Thymus (tissue), 11 donors: ENCODE measurements around the gene CIC. TPM values are rescaled to one million over a fixed set of nuclear protein-coding genes. Genes with fewer than 3 reads are reported as not detected.
"Not testable (repeated sequence)": the region's sequence is repeated elsewhere in the genome, so short reads cannot be mapped to it uniquely, and the experiment has no call there.

ENCODE experiments used
- DNase-seq, 9 donors: peaks; one replicate each; pipeline ENCODE4 v3.0.0-alpha.2; 2013; ENCODE audit warnings: low spot score in 9 of 9, low read depth in 6 of 9, missing footprints in 1 of 9
- H3K27ac ChIP-seq, 2 donors: one replicate each; pipeline ENCODE4 v1.5.1; 2013; ENCODE audit warnings: control low read depth in 1 of 2, low read depth in 1 of 2, low read length in 1 of 2, mild to moderate bottlenecking in 1 of 2, moderate library complexity in 1 of 2
- H3K27me3 ChIP-seq, 2 donors: one replicate each; pipeline ENCODE4 v1.5.1; 2013; ENCODE audit warnings: low read length in 1 of 2; ENCODE audit not compliant: control insufficient read depth in 2 of 2, insufficient read depth in 1 of 2
- H3K36me3 ChIP-seq, 2 donors: one replicate each; pipeline ENCODE4 v1.5.1; 2013; ENCODE audit warnings: low read length in 1 of 2, mild to moderate bottlenecking in 1 of 2, moderate library complexity in 1 of 2; ENCODE audit not compliant: control insufficient read depth in 2 of 2, insufficient read depth in 2 of 2
- H3K4me1 ChIP-seq, 2 donors: one replicate each; pipeline ENCODE4 v1.5.1; 2013; ENCODE audit warnings: low read length in 2 of 2; ENCODE audit not compliant: control insufficient read depth in 2 of 2, insufficient read depth in 2 of 2
- H3K4me3 ChIP-seq, 2 donors: one replicate each; pipeline ENCODE4 v1.5.1; 2013; ENCODE audit warnings: low read length in 2 of 2, control low read depth in 1 of 2, mild to moderate bottlenecking in 1 of 2
- H3K9me3 ChIP-seq, 2 donors: one replicate each; pipeline ENCODE4 v1.5.1; 2013; ENCODE audit warnings: low read length in 1 of 2, mild to moderate bottlenecking in 1 of 2; ENCODE audit not compliant: control insufficient read depth in 2 of 2, insufficient read depth in 1 of 2
- WGBS: extraction: QIAGEN DNeasy Blood & Tissue Kit; methylation state at CpG from one replicate; pipeline ENCODE4 v1.1.7; 2013; 5-methylcytosine and 5-hydroxymethylcytosine counted together
- polyA plus RNA-seq: library from polyadenylated mRNA; stranded (reverse); fragments of 200-250 nt; gene quantifications from one replicate; pipeline ENCODE4 v1.2.3, GENCODE V29; 2013
- total RNA-seq: library from RNA; stranded (reverse); fragments of 120-200 nt; gene quantifications from one replicate; pipeline ENCODE4 v1.2.4, GENCODE V29; 2013
- donor health status: healthy.

The CIC gene
- total and polyA plus RNA-seq, 2 donors = 8.3 to 52.2 TPM

DNA sequence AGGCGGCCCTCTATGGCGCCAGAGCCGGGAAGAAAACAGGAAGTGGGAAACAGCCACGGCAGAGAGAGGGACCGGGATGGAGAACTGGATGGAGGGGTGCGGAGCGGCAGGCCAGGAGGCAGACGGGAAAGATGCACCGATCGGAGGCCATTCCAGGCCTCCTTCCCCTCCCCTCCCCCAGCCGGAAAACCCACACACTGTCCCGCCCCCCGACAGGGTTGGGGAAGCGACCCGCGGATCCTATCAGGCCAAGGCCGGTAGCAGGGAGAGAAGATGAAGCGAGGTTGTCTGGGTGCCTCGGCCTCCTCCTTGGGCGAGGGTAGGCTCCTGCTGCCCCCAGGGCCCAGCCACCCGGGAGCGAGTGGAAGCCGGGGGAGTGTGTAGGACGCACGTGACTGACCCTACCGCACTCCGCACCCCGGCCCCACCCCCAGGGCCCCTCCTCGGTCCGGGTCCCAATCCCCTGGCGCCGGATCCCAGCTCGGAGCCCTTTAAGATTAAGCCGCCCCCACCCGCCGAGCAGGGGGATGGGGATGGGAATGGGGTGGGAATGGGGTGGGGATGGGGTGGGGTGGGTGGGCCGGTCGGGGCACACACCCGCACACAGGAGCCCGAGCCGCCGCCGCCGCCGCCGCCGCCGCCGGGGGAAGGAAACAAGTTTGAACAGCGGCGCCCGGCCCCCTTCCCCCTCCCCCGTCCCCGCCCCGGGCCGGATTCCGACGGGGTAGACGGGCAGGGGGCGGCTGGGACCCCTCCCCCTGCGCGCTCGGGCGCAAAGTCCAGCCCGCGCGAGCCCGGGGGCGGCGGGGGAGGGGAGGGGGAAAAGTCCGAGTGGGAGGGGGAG, 15.6 kb upstream of the CIC start:
- WGBS = under 1% methylated on average over 70 of the region's 71 CpGs
- H3K27ac ChIP-seq = peak overlapping the region; percentile 96
- peaks cover 12 to 18% of the 10 kb centered on the region in 2 donors for H3K36me3 ChIP-seq
- peak in 2 of 9 donors; percentile 44 to 53 for DNase-seq
- no peaks in the 10 kb centered on the region for H3K9me3 ChIP-seq
- peaks cover 27 to 49% of the 10 kb centered on the region in 2 donors for H3K4me1 ChIP-seq
- H3K27me3 ChIP-seq = peaks cover 7 to 22% of the 10 kb centered on the region in 2 donors
- peak overlapping the region; percentile 78 to 92 for H3K4me3 ChIP-seq

DNA sequence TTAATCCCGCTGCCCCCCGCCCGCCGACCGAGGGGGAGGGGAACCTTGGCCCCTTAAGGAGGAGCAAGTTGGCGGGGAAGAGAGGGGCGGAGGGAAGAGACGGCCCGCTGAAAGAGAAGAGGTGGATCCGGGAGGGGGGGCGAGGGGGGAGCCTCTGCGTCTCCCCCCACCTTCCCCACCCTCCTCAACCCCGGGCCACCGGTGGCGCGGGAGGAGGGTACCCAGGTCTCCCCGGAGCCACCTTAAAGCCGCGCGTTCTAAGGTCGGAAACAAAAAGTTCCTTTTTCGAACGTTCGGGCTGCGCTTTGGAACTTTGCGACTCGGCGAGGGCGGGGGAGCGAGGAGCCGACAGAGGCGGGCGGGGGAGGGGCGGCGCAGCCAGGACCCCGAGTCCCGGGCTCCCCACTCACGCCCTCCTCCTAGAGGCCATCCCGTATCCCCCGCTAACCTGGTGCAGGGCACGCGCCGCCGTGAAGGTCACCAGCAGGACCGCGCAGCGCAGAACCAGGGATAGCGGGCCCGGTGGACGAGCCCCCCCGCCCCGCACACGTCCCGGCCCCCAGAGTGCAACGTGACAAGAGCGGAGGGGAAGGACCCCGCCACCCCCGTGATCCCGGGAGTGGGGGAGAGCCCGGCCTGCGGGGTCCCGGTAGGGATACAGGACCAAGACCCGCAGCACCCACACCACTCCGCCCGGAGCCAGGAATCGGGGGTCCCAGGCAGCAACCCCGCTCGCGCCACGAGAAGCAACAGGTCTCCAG, 14.8 kb upstream of the CIC start:
- Histone ChIP-seq H3K4me3 (peak overlapping the region; percentile 78 to 92), H3K4me1 (peaks cover 27 to 49% of the 10 kb centered on the region in 2 donors), H3K27ac (peak overlapping the region; percentile 96), H3K9me3 (no peaks in the 10 kb centered on the region), H3K27me3 (peaks cover 7 to 22% of the 10 kb centered on the region in 2 donors), H3K36me3 (peaks cover 3 to 10% of the 10 kb centered on the region in 2 donors)
- DNase-seq = peak in 7 of 9 donors; percentile 66 to 96 (median 85)
- under 1% methylated on average over 68 of the region's 70 CpGs for WGBS

DNA sequence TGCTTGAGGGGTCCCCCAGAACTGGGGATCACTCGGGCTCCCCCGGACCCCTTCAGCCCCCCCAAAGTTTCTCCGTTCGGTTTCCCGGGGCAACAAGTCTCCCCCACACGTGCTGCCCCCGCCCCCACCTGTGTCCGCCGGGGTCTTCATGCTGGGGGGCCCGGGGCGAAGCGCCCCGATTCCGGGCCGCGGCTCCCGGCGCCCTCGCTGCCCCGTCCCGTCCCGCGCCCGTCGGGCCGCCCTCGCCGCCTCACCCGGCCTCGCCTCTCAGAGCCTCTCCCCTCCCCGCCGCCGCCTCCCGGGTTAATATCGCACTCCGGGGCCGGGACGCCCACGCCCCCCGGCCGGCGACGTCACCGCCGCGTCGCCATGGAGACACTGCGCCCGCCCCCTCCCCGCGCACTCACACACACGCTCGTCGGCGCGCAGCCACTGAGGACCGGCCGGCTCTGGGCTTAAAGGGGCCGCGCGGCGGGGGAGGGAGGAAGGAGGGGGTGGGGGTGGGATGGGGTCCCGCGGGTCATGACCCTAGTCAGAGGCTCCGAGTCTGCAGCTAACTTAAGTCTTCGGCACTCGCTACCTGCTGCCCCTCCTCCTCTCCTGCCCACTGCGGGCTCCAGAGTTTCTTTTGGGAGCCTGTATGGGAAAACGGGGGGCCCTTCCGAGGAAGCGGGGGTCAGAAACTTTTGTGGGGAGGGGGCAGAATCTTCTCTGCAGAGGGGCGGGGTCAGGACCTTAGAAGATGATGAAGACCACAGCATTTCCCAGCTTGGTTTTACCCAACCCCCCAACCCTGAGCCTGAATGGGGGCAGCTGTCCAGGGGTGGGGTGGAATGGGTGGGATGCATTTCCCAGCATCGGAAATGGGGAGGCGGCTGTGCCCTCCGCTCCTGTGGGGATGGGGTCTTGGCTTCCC, 13.9 kb upstream of the CIC start, which contains the start of gene ERF:
Gene ERF, minus strand, starts transcription at position 279 of the 916 bp plus-strand sequence. Its CDS starts 129 bp downstream, at position 150.
- H3K27ac ChIP-seq = peak within 1 kb of the TSS; percentile 96
- peaks cover 0 to 3% of the 10 kb centered on the region in 2 donors for H3K36me3 ChIP-seq
- H3K9me3 ChIP-seq = no peaks in the 10 kb centered on the region
- peaks cover 7 to 22% of the 10 kb centered on the region in 2 donors for H3K27me3 ChIP-seq
- WGBS = under 1% methylated on average over 75 of the region's 75 CpGs
- H3K4me1 ChIP-seq = peaks cover 27 to 44% of the 10 kb centered on the region in 2 donors
- H3K4me3 ChIP-seq = peak within 1 kb of the TSS; percentile 78 to 92
- DNase-seq = peak in 8 of 9 donors; percentile 81 to 95 (median 89)

GRCh38 chr19:42255766-42256745, 13.0 kb upstream of the CIC start:
- Histone ChIP-seq H3K27ac (peak overlapping the region; percentile 36 to 66), H3K4me1 (peaks cover 26 to 35% of the 10 kb centered on the region in 2 donors), H3K36me3 (no peaks in the 10 kb centered on the region), H3K27me3 (peaks cover 7 to 22% of the 10 kb centered on the region in 2 donors), H3K4me3 (peak overlapping the region; percentile 51 to 78), H3K9me3 (no peaks in the 10 kb centered on the region)
- peak in 1 of 9 donors; percentile 51 for DNase-seq
- WGBS = 18% methylated on average over 38 of the region's 38 CpGs

DNA sequence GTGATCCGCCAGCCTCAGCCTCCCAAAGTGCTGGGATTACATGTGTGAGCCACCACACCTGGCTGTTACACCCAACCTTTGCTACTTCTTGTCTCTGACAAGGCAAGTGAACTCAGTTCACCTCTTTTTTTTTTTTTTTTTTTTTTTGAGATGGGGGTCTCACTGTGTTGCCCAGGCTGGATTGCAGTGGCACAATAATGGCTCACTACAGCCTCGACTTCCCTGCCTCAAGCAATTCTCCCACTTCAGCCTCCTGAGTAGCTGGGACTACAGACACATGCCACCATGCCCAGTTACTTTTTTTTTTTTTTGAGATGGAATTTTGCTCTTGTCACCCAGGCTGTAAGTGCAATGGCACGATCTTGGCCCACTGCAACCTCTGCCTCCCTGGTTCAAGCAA, 11.2 kb upstream of the CIC start:
- not testable (repeated sequence) for H3K4me3 ChIP-seq, DNase-seq, H3K9me3 ChIP-seq, H3K27ac ChIP-seq, H3K36me3 ChIP-seq
- 91% methylated on average over 3 of the region's 3 CpGs for WGBS
- peaks cover 10 to 17% of the 10 kb centered on the region in 2 donors for H3K4me1 ChIP-seq
- peaks cover 7 to 22% of the 10 kb centered on the region in 2 donors for H3K27me3 ChIP-seq

- Histone ChIP-seq H3K4me1 (no peaks in the 10 kb centered on the region), H3K27ac (no peak overlapping the region), H3K27me3 (peaks cover 0 to 6% of the 10 kb centered on the region in 2 donors), H3K4me3 (no peak overlapping the region), H3K36me3 (no peaks in the 10 kb centered on the region), H3K9me3 (no peaks in the 10 kb centered on the region)
- no peak for DNase-seq
- 98% methylated on average over 3 of the region's 3 CpGs for WGBS
Measured at GRCh38 chr19:42261763-42262162, 7.3 kb upstream of the CIC start.

DNA sequence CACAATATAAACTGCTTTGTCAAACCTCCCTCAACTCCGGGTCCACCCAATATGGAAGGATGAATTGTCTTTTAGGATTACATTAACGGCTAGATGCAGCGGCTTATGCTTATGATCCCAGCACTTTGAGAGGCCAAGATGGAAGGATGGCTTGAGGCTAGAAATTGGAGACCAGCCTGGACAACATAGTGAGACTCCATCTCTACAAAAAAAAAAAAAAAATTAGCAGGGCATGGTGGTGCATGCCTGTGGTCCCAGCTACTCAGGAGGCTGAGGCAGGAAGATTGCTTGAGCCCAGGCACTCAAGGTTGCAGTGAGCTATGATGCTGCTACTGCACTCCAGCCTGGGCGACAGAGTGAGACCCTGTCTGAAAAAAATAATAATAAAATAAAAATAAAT, 2.9 kb upstream of the CIC start:
- H3K4me1 ChIP-seq = peaks cover 19 to 26% of the 10 kb centered on the region in 2 donors
- not testable (repeated sequence) for H3K27me3 ChIP-seq, H3K9me3 ChIP-seq, H3K36me3 ChIP-seq, H3K27ac ChIP-seq, DNase-seq, H3K4me3 ChIP-seq
- 98% methylated on average over 4 of the region's 4 CpGs for WGBS
